IPS-20b (cell line): ENCODE measurements around the gene ITGB3.

Source experiments
- H3K27ac ChIP-seq: one replicate; pipeline ENCODE4 v1.5.1; 2013; ENCODE audit warnings: low read length
- H3K27me3 ChIP-seq: 2 replicates; pipeline ENCODE4 v1.6.1; 2013; ENCODE audit warnings: mild to moderate bottlenecking, low read length, inconsistent platforms; ENCODE audit not compliant: insufficient read depth
- H3K36me3 ChIP-seq: 2 replicates; pipeline ENCODE4 v1.6.1; 2013; ENCODE audit warnings: low read depth, mild to moderate bottlenecking, inconsistent platforms, low read length, moderate library complexity; ENCODE audit not compliant: insufficient read depth
- H3K4me1 ChIP-seq: 2 replicates; pipeline ENCODE4 v1.6.1; 2013; ENCODE audit warnings: mild to moderate bottlenecking, control low read depth, inconsistent platforms, low read length, moderate library complexity; ENCODE audit not compliant: insufficient read depth
- H3K4me3 ChIP-seq: 2 replicates; pipeline ENCODE4 v1.5.1; 2013; ENCODE audit warnings: mild to moderate bottlenecking, low read length, inconsistent platforms
- H3K9ac ChIP-seq: 2 replicates; pipeline ENCODE4 v1.6.1; 2013; ENCODE audit warnings: low read depth, mild to moderate bottlenecking, inconsistent platforms, low read length, moderate library complexity
- H3K9me3 ChIP-seq: 2 replicates; pipeline ENCODE4 v1.6.1; 2013; ENCODE audit warnings: mild to moderate bottlenecking, low read depth, low read length, inconsistent platforms; ENCODE audit not compliant: insufficient read depth

The ITGB3 gene

GRCh38 chr17:47270946-47271705 is 17.5 kb downstream of the ITGB3 start:
- no peak overlapping the region for H3K4me3 ChIP-seq
- no peaks in the 10 kb centered on the region for H3K9me3 ChIP-seq
- no peaks in the 10 kb centered on the region for H3K36me3 ChIP-seq
- H3K4me1 ChIP-seq, result peaks cover 16% of the 10 kb centered on the region; the same call in 1 of the 2 replicates
- no peaks in the 10 kb centered on the region for H3K27me3 ChIP-seq
- H3K27ac ChIP-seq, result no peak overlapping the region
- no peak overlapping the region for H3K9ac ChIP-seq

GRCh38 chr17:47272491-47272890 is 18.9 kb downstream of the ITGB3 start:
- Histone ChIP-seq H3K9me3 (no peaks in the 10 kb centered on the region), H3K27me3 (no peaks in the 10 kb centered on the region), H3K9ac (no peak overlapping the region), H3K36me3 (no peaks in the 10 kb centered on the region), H3K27ac (no peak overlapping the region), H3K4me3 (no peak overlapping the region), H3K4me1 (peaks cover 21% of the 10 kb centered on the region; the same call in 1 of the 2 replicates)

- Histone ChIP-seq H3K27me3 (no peaks in the 10 kb centered on the region), H3K4me3 (no peak overlapping the region), H3K4me1 (peaks cover 21% of the 10 kb centered on the region; the same call in 1 of the 2 replicates), H3K9me3 (no peaks in the 10 kb centered on the region), H3K9ac (no peak overlapping the region), H3K27ac (no peak overlapping the region), H3K36me3 (no peaks in the 10 kb centered on the region)
Measured at GRCh38 chr17:47273245-47273644, 19.6 kb downstream of the ITGB3 start.

GRCh38 chr17:47274319-47275069 is 20.9 kb downstream of the ITGB3 start:
- peak overlapping the region; percentile 59 for H3K27ac ChIP-seq
- H3K36me3 ChIP-seq, result no peaks in the 10 kb centered on the region
- H3K27me3 ChIP-seq, result no peaks in the 10 kb centered on the region
- peak overlapping the region; percentile 3; the same call in 1 of the 2 replicates for H3K4me3 ChIP-seq
- H3K9me3 ChIP-seq, result no peaks in the 10 kb centered on the region
- H3K9ac ChIP-seq, result peak overlapping the region; percentile 70; the same call in 1 of the 2 replicates
- peaks cover 27% of the 10 kb centered on the region for H3K4me1 ChIP-seq

- no peaks in the 10 kb centered on the region for H3K36me3 ChIP-seq
- no peaks in the 10 kb centered on the region for H3K9me3 ChIP-seq
Measured at GRCh38 chr17:47275245-47275984, 21.8 kb downstream of the ITGB3 start.

GRCh38 chr17:47276444-47276843 is 22.8 kb downstream of the ITGB3 start:
- no peaks in the 10 kb centered on the region for H3K27me3 ChIP-seq
- no peaks in the 10 kb centered on the region for H3K9me3 ChIP-seq
- peak overlapping the region; percentile 59 for H3K27ac ChIP-seq
- peaks cover 27% of the 10 kb centered on the region for H3K4me1 ChIP-seq
- H3K9ac ChIP-seq, result peak overlapping the region; percentile 70; the same call in 1 of the 2 replicates
- no peaks in the 10 kb centered on the region for H3K36me3 ChIP-seq
- peak overlapping the region; percentile 3; the same call in 1 of the 2 replicates for H3K4me3 ChIP-seq

More at GRCh38 chr17:47275245-47275984, 21.8 kb downstream of the ITGB3 start:
- H3K27ac ChIP-seq, result peak overlapping the region; percentile 59
- H3K27me3 ChIP-seq, result no peaks in the 10 kb centered on the region
- peaks cover 27% of the 10 kb centered on the region for H3K4me1 ChIP-seq
- peak overlapping the region; percentile 70; the same call in 1 of the 2 replicates for H3K9ac ChIP-seq
- H3K4me3 ChIP-seq, result peak overlapping the region; percentile 3; the same call in 1 of the 2 replicates

- H3K9me3 ChIP-seq, result no peaks in the 10 kb centered on the region
- H3K27ac ChIP-seq, result no peak overlapping the region
- H3K9ac ChIP-seq, result no peak overlapping the region
- no peak overlapping the region for H3K4me3 ChIP-seq
- peaks cover 27% of the 10 kb centered on the region for H3K4me1 ChIP-seq
- no peaks in the 10 kb centered on the region for H3K27me3 ChIP-seq
- H3K36me3 ChIP-seq, result no peaks in the 10 kb centered on the region
Measured at GRCh38 chr17:47276868-47277267, 23.2 kb downstream of the ITGB3 start.

- no peak overlapping the region for H3K9ac ChIP-seq
- no peaks in the 10 kb centered on the region for H3K36me3 ChIP-seq
- H3K4me1 ChIP-seq, result peaks cover 27% of the 10 kb centered on the region
- H3K9me3 ChIP-seq, result no peaks in the 10 kb centered on the region
- H3K27ac ChIP-seq, result no peak overlapping the region
- H3K27me3 ChIP-seq, result no peaks in the 10 kb centered on the region
- no peak overlapping the region for H3K4me3 ChIP-seq
Measured at GRCh38 chr17:47277921-47278320, 24.3 kb downstream of the ITGB3 start.

GRCh38 chr17:47278561-47278960 is 24.9 kb downstream of the ITGB3 start:
- no peaks in the 10 kb centered on the region for H3K9me3 ChIP-seq
- H3K36me3 ChIP-seq, result no peaks in the 10 kb centered on the region
- no peak overlapping the region for H3K4me3 ChIP-seq
- H3K4me1 ChIP-seq, result peaks cover 27% of the 10 kb centered on the region
- H3K27me3 ChIP-seq, result no peaks in the 10 kb centered on the region
- no peak overlapping the region for H3K27ac ChIP-seq
- H3K9ac ChIP-seq, result no peak overlapping the region

- Histone ChIP-seq H3K4me3 (no peak overlapping the region), H3K9ac (no peak overlapping the region), H3K27ac (no peak overlapping the region), H3K27me3 (no peaks in the 10 kb centered on the region), H3K36me3 (no peaks in the 10 kb centered on the region), H3K4me1 (peaks cover 27% of the 10 kb centered on the region), H3K9me3 (no peaks in the 10 kb centered on the region)
Measured at GRCh38 chr17:47279062-47279801, 25.6 kb downstream of the ITGB3 start.
